Endothelial cell of umbilical vein (primary cell): ENCODE results near the gene SMG1.

Experiments
- EZH2 ChIP-seq: IDR thresholded peaks from 2 replicates; pipeline ENCODE4 v1.6.1; 2012; ENCODE audit warnings: borderline replicate concordance, low read depth, mild to moderate bottlenecking, moderate library complexity, low read length, inconsistent platforms; ENCODE audit not compliant: severe bottlenecking
- JUN ChIP-seq: IDR thresholded peaks from 2 replicates; pipeline ENCODE4 v1.6.1; 2011; ENCODE audit warnings: borderline replicate concordance, low read depth; ENCODE audit not compliant: insufficient read length, insufficient read depth
- POLR2A ChIP-seq: IDR thresholded peaks from 2 replicates; pipeline ENCODE4 v1.6.1; 2012; ENCODE audit warnings: low read depth, mild to moderate bottlenecking, control low read depth, low read length
- POLR2AphosphoS5 ChIP-seq: IDR thresholded peaks from 2 replicates; pipeline ENCODE4 v1.6.1; 2012; ENCODE audit warnings: low read depth, mild to moderate bottlenecking, control low read depth, low read length, moderate library complexity; ENCODE audit not compliant: insufficient read depth
- TF ChIP-seq, protein P1 (sequence below), 2 donors: IDR thresholded peaks; 1 replicate in 1 of 2; 2 replicates in 1 of 2; pipeline ENCODE4 v1.5.1; 2011; ENCODE audit warnings: low read length in 2 of 2, mild to moderate bottlenecking in 2 of 2, moderate library complexity in 2 of 2, control low read depth in 1 of 2, inconsistent platforms in 1 of 2, low read depth in 1 of 2; ENCODE audit not compliant: insufficient read depth in 1 of 2; ENCODE audit errors: extremely low read depth in 1 of 2

DNA sequence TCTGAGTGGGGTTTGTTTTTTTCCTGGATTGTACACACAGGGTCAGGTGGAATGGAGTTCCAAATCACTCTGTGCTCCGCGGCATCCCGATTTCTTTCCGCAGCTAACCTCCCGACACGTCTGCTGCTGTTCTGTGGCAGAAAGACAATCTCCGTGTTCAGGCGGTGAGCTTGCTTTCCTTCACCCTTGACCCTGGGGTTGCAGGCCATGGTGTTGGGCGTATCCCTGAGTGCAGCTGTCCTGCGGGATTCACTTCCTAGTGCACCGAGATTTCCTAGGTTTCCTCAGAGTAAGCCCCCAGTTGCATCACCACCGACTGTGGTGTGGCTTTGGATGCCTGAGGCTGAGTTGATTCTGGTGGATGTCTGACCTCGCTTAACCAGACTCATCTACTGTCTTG is 117.0 kb downstream of the SMG1 start:
- TF ChIP-seq POLR2A (no peak), POLR2AphosphoS5 (no peak), JUN (no peak), EZH2 (no peak)
- TF ChIP-seq, protein P1, sequence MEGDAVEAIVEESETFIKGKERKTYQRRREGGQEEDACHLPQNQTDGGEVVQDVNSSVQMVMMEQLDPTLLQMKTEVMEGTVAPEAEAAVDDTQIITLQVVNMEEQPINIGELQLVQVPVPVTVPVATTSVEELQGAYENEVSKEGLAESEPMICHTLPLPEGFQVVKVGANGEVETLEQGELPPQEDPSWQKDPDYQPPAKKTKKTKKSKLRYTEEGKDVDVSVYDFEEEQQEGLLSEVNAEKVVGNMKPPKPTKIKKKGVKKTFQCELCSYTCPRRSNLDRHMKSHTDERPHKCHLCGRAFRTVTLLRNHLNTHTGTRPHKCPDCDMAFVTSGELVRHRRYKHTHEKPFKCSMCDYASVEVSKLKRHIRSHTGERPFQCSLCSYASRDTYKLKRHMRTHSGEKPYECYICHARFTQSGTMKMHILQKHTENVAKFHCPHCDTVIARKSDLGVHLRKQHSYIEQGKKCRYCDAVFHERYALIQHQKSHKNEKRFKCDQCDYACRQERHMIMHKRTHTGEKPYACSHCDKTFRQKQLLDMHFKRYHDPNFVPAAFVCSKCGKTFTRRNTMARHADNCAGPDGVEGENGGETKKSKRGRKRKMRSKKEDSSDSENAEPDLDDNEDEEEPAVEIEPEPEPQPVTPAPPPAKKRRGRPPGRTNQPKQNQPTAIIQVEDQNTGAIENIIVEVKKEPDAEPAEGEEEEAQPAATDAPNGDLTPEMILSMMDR (IDR thresholded peaks at IDR 0.05; ENCODE audit: extremely low read depth in 1 of 2, insufficient read depth in 1 of 2, low read depth in 1 of 2, low read length in 2 of 2), result no peak
